GM13977 (cell line): ENCODE measurements around the gene ARL6IP5.

ENCODE experiments used
- DNase-seq: peaks from one replicate; pipeline ENCODE4 v3.0.0; 2012; ENCODE audit warnings: low spot score
- CTCF ChIP-seq: IDR thresholded peaks from 2 replicates; pipeline ENCODE4 v1.5.1; 2012; ENCODE audit warnings: mild to moderate bottlenecking, control low read depth; ENCODE audit not compliant: insufficient read depth; ENCODE audit errors: extremely low read depth, missing control alignments
- in situ Hi-C: fragments of 300-500 bp; cut with MboI; formaldehyde crosslinking; loops from one replicate; pipeline ENCODE4 v1.12.0; 2022; ENCODE audit warnings: low sequenced_read_pairs, low pct_unique_long_range_greater_than_20kb, mixed read lengths, inconsistent platforms; ENCODE audit not compliant: unreplicated experiment

Gene ARL6IP5

GRCh38 chr3:69092030-69092516 is 7.3 kb downstream of the ARL6IP5 start:
- in situ Hi-C loops: no loop called here
- no peak for DNase-seq
- TF ChIP-seq CTCF: no peak

GRCh38 chr3:69094467-69095205 is 9.9 kb downstream of the ARL6IP5 start:
- in situ Hi-C loops: no loop called here
- TF ChIP-seq CTCF: no peak
- DNase-seq: no peak

- no peak for DNase-seq
Observed at GRCh38 chr3:69095636-69096035, 10.9 kb downstream of the ARL6IP5 start.

GRCh38 chr3:69096299-69096698 is 11.6 kb downstream of the ARL6IP5 start:
- no peak for TF ChIP-seq CTCF
- in situ Hi-C loops: no loop called here
- DNase-seq: no peak

More at GRCh38 chr3:69095636-69096035, 10.9 kb downstream of the ARL6IP5 start:
- TF ChIP-seq CTCF: no peak
- in situ Hi-C loops: no loop called here

- no peak for DNase-seq
- in situ Hi-C loops: no loop called here
- no peak for TF ChIP-seq CTCF
Observed at GRCh38 chr3:69097407-69098086, 12.8 kb downstream of the ARL6IP5 start.

- in situ Hi-C loops: no loop called here
- no peak for TF ChIP-seq CTCF
- DNase-seq: no peak
Observed at GRCh38 chr3:69099576-69099975, 14.8 kb downstream of the ARL6IP5 start.
